Smooth muscle cell (in vitro differentiated cells): ENCODE measurements around the gene RAB36. TPM values are rescaled to one million over a fixed set of nuclear protein-coding genes. Genes with fewer than 3 reads are reported as not detected.

Experiments used
- DNase-seq: peaks from one replicate; lab custom pipeline; 2025; ENCODE audit not compliant: unreplicated experiment; lab: John Stamatoyannopoulos, UW
- H2AFZ ChIP-seq: fragments of 200-600 bp; sonication (generic); 2 replicates; pipeline ENCODE4 v1.6.0; 2016; ENCODE audit warnings: antibody characterized with exemption, low read depth, mild to moderate bottlenecking
- H3F3A ChIP-seq: fragments of 200-600 bp; sonication (generic); 2 replicates; pipeline ENCODE4 v1.6.0; 2017; ENCODE audit warnings: antibody characterized with exemption, low read depth
- H3K27ac ChIP-seq: fragments of 200-600 bp; sonication (generic); 2 replicates; pipeline ENCODE4 v1.5.1; 2016; ENCODE audit warnings: low read depth, mild to moderate bottlenecking
- H3K27me3 ChIP-seq: fragments of 200-600 bp; sonication (generic); 2 replicates; pipeline ENCODE4 v1.6.1; 2016; ENCODE audit warnings: low read depth, mild to moderate bottlenecking
- H3K36me3 ChIP-seq: fragments of 200-600 bp; sonication (generic); 2 replicates; pipeline ENCODE4 v1.5.1; 2016; ENCODE audit warnings: low read depth
- H3K4me1 ChIP-seq: fragments of 200-600 bp; sonication (generic); 2 replicates; pipeline ENCODE4 v1.5.1; 2016; ENCODE audit warnings: low read depth
- H3K4me2 ChIP-seq: fragments of 200-600 bp; sonication (generic); 2 replicates; pipeline ENCODE4 v1.6.0; 2016; ENCODE audit warnings: mild to moderate bottlenecking
- H3K4me3 ChIP-seq: fragments of 200-600 bp; sonication (generic); 2 replicates; pipeline ENCODE4 v1.5.1; 2016; ENCODE audit warnings: mild to moderate bottlenecking
- H3K79me2 ChIP-seq: fragments of 200-600 bp; sonication (generic); 2 replicates; pipeline ENCODE4 v1.6.0; 2016; ENCODE audit warnings: low read depth, mild to moderate bottlenecking
- H3K9ac ChIP-seq: fragments of 200-600 bp; sonication (generic); 2 replicates; pipeline ENCODE4 v1.6.0; 2016; ENCODE audit warnings: low read depth
- H3K9me3 ChIP-seq: fragments of 200-600 bp; sonication (generic); replicated peaks from 2 replicates; pipeline ENCODE4 v1.5.1; 2016; ENCODE audit warnings: low read depth
- H4K20me1 ChIP-seq: fragments of 200-600 bp; sonication (generic); 2 replicates; pipeline ENCODE4 v1.6.0; 2016; ENCODE audit warnings: low read depth
- CTCF ChIP-seq: fragments of 200-600 bp; sonication (generic); IDR thresholded peaks from 2 replicates; pipeline ENCODE4 v1.5.1; 2017; ENCODE audit warnings: borderline replicate concordance, mild to moderate bottlenecking, antibody characterized with exemption; ENCODE audit not compliant: insufficient read depth, poor library complexity, severe bottlenecking
- WGBS: methylation state at CpG from one replicate; pipeline ENCODE4 v1.1.7; 2016; ENCODE audit warnings: low lambda C conversion rate; 5-methylcytosine and 5-hydroxymethylcytosine counted together
- polyA plus RNA-seq: library from polyadenylated mRNA; unstranded; fragments of >200 nt; fragmentation: Nextera tagmentation; extraction: Ambion mirVana; gene quantifications from 2 replicates; pipeline ENCODE4 v1.2.1, GENCODE V29; 2016
- total RNA-seq: library from RNA; depleted of rRNA; stranded (reverse); fragments of >200 nt; gene quantifications from 2 replicates; pipeline ENCODE4 v1.2.3, GENCODE V29; 2014

The RAB36 gene
- total and polyA plus RNA-seq, 2 experiments from 2014 or later: 1.9 to 2.0 TPM

GRCh38 chr22:23126165-23127054 is 18.9 kb upstream of the RAB36 start:
- no peaks in the 10 kb centered on the region for H3K36me3 ChIP-seq
- no peak overlapping the region for H3K4me3 ChIP-seq
- 87% methylated on average over 14 of the region's 14 CpGs for WGBS
- no peak overlapping the region for H3K27ac ChIP-seq
- no peak for DNase-seq
- H3K4me2 ChIP-seq: no peak overlapping the region
- no peak for TF ChIP-seq CTCF
- no peaks in the 10 kb centered on the region for H3F3A ChIP-seq
- no peaks in the 10 kb centered on the region for H4K20me1 ChIP-seq
- no peaks in the 10 kb centered on the region for H3K79me2 ChIP-seq
- no peaks in the 10 kb centered on the region for H3K9me3 ChIP-seq
- peaks cover 8% of the 10 kb centered on the region for H3K27me3 ChIP-seq
- no peaks in the 10 kb centered on the region for H3K4me1 ChIP-seq
- no peak overlapping the region for H3K9ac ChIP-seq
- H2AFZ ChIP-seq: no peak overlapping the region

GRCh38 chr22:23127055-23127756 is 18.1 kb upstream of the RAB36 start:
- 91% methylated on average over 7 of the region's 7 CpGs for WGBS
- no peak overlapping the region for H3K4me2 ChIP-seq
- no peak overlapping the region for H2AFZ ChIP-seq
- H3K79me2 ChIP-seq: no peaks in the 10 kb centered on the region
- no peaks in the 10 kb centered on the region for H4K20me1 ChIP-seq
- no peaks in the 10 kb centered on the region for H3K4me1 ChIP-seq
- H3K4me3 ChIP-seq: no peak overlapping the region
- DNase-seq: no peak
- no peak overlapping the region for H3K27ac ChIP-seq
- H3K9me3 ChIP-seq: no peaks in the 10 kb centered on the region
- TF ChIP-seq CTCF: no peak
- no peaks in the 10 kb centered on the region for H3F3A ChIP-seq
- H3K9ac ChIP-seq: no peak overlapping the region
- H3K27me3 ChIP-seq: peaks cover 8% of the 10 kb centered on the region
- H3K36me3 ChIP-seq: no peaks in the 10 kb centered on the region

- no peak overlapping the region for H3K4me3 ChIP-seq
- no peaks in the 10 kb centered on the region for H3K36me3 ChIP-seq
- no peak overlapping the region for H2AFZ ChIP-seq
- no peak overlapping the region for H3K27ac ChIP-seq
- no peak overlapping the region for H3K9ac ChIP-seq
- H3K4me1 ChIP-seq: no peaks in the 10 kb centered on the region
- no peak overlapping the region for H3K4me2 ChIP-seq
- no peak for DNase-seq
- H3K27me3 ChIP-seq: peaks cover 8% of the 10 kb centered on the region
- no peak for TF ChIP-seq CTCF
- H3K79me2 ChIP-seq: no peaks in the 10 kb centered on the region
- H4K20me1 ChIP-seq: no peaks in the 10 kb centered on the region
- 83% methylated on average over 9 of the region's 9 CpGs for WGBS
- H3K9me3 ChIP-seq: no peaks in the 10 kb centered on the region
- no peaks in the 10 kb centered on the region for H3F3A ChIP-seq
These were observed 17.5 kb upstream of the RAB36 start for GRCh38 chr22:23127788-23128187.
